ENCODE results near the gene DBI. TPM values are rescaled to one million over a fixed set of nuclear protein-coding genes. Genes with fewer than 3 reads are reported as not detected.
A peak's percentile ranks its signal among the peaks of the same experiment; 100 is the strongest.

DBI gene
- total RNA-seq, 6 experiments from 2014 or later: 76.6 to 139 (median 101) TPM

- H3K4me3 Mint-ChIP-seq: no peak overlapping the region
- TF ChIP-seq, protein P1, sequence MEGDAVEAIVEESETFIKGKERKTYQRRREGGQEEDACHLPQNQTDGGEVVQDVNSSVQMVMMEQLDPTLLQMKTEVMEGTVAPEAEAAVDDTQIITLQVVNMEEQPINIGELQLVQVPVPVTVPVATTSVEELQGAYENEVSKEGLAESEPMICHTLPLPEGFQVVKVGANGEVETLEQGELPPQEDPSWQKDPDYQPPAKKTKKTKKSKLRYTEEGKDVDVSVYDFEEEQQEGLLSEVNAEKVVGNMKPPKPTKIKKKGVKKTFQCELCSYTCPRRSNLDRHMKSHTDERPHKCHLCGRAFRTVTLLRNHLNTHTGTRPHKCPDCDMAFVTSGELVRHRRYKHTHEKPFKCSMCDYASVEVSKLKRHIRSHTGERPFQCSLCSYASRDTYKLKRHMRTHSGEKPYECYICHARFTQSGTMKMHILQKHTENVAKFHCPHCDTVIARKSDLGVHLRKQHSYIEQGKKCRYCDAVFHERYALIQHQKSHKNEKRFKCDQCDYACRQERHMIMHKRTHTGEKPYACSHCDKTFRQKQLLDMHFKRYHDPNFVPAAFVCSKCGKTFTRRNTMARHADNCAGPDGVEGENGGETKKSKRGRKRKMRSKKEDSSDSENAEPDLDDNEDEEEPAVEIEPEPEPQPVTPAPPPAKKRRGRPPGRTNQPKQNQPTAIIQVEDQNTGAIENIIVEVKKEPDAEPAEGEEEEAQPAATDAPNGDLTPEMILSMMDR (IDR thresholded peaks at IDR 0.05): no peak
- H3K27ac Mint-ChIP-seq: no peak overlapping the region
- no peaks in the 10 kb centered on the region for H3K4me1 Mint-ChIP-seq (ENCODE audit: low read depth)
- peaks cover 18% of the 10 kb centered on the region for H3K27me3 Mint-ChIP-seq (ENCODE audit: insufficient read depth)
- DNase-seq: peak; percentile 42
- peaks cover 8% of the 10 kb centered on the region for H3K9me3 Mint-ChIP-seq
- H3K36me3 Mint-ChIP-seq (ENCODE audit: low read depth): no peaks in the 10 kb centered on the region
These were observed 52.3 kb downstream of the DBI start for GRCh38 chr2:119419065-119419464.

DNA sequence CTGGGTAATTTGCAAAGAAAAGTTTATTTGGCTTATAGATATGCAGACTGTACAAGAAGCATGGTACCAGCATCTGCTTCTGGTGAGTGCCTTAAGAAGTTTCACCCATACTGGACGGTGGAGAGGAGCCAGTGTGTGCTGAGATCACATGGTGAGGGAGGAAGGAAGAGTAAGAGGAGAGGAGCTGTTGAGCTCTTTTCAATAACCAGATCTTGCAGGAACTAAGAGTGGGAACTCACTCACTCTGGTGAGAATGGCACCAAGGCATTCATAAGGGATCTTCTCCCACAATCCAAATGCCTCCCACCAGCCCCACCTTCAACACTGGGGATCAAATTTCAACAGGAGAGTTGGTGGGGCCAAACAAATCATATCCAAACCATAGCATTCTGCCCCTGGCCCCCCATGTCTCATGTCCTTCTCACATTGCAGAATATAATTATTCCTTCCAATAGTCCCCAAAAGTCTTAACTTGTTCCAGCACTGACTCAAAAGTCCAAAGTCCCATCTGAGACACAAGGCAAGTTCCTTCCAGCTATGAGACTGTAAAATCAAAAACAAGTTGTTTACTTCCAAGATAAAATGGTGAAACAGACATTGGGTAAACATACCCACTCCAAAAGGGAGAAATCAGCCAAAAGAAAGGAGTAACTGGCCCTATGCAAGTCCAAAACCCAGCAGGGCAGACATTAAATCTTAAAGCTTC, 53.2 kb downstream of the DBI start:
- Mint-ChIP-seq H3K4me3 (no peak overlapping the region), H3K36me3 (ENCODE audit: low read depth) (no peaks in the 10 kb centered on the region), H3K9me3 (peaks cover 8% of the 10 kb centered on the region), H3K27ac (no peak overlapping the region), H3K27me3 (ENCODE audit: insufficient read depth) (peaks cover 19% of the 10 kb centered on the region), H3K4me1 (ENCODE audit: low read depth) (no peaks in the 10 kb centered on the region)
- no peak for DNase-seq
- TF ChIP-seq, protein P1 (IDR thresholded peaks at IDR 0.05): no peak

DNA sequence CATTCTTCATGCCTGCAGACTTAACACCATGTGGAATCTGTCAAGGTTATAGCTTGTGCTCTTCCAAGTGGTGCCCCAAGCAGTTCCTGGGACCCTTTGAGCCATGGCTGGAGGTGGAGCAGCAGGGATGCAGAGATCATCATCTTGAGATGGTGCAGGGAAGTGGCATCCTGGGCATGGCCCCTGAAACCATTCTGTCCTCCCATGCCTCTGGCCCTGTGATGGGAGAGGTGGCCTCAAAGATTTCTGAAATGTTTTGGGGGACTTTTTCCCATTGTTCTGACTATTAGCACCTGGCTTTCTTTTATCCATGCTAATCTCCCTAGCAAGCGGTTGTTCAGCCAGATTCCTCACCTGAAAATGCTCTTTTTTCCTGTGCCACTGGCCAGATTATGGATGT, 54.5 kb downstream of the DBI start:
- TF ChIP-seq, protein P1 (IDR thresholded peaks at IDR 0.05): no peak
- H3K4me1 Mint-ChIP-seq (ENCODE audit: low read depth): no peaks in the 10 kb centered on the region
- peaks cover 8% of the 10 kb centered on the region for H3K9me3 Mint-ChIP-seq
- H3K4me3 Mint-ChIP-seq: no peak overlapping the region
- no peak for DNase-seq
- H3K27me3 Mint-ChIP-seq (ENCODE audit: insufficient read depth): peaks cover 27% of the 10 kb centered on the region
- no peak overlapping the region for H3K27ac Mint-ChIP-seq
- H3K36me3 Mint-ChIP-seq (ENCODE audit: low read depth): no peaks in the 10 kb centered on the region

DNA sequence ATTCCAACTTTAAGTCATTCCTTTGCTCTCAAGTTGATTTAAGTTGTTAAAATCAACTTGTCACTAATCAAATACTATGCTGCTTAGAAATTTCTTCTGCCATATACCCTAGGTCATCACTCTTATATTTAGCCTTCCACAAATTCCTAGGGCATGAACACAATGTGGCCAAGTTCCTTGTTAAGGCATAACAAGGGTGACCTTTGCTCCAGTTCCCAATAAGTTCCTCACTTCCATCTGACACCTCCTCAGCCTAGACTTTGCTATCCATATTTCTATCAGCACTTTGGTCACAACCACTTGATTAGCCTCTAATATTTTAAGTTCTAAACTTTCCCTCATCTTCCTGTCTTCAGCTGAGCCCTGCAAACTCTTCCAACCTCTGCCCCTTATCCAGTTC, 55.0 kb downstream of the DBI start:
- peaks cover 29% of the 10 kb centered on the region for H3K27me3 Mint-ChIP-seq (ENCODE audit: insufficient read depth)
- no peaks in the 10 kb centered on the region for H3K4me1 Mint-ChIP-seq (ENCODE audit: low read depth)
- TF ChIP-seq, protein P1 (IDR thresholded peaks at IDR 0.05): no peak
- no peak for DNase-seq
- H3K9me3 Mint-ChIP-seq: peaks cover 8% of the 10 kb centered on the region
- H3K36me3 Mint-ChIP-seq (ENCODE audit: low read depth): no peaks in the 10 kb centered on the region
- no peak overlapping the region for H3K4me3 Mint-ChIP-seq
- no peak overlapping the region for H3K27ac Mint-ChIP-seq

Other genes with a start within 250 kb of the DBI start
- not detected for gene C1QL2, start 208.2 kb upstream of the DBI start, total RNA-seq (2021; fragmentation: NEBNext Ultra II Directional; extraction: Animal tissue kit (Norgen Biotek cat#: 25700))
- 10 to 100 TPM; 20.7 to 37.3 (median 30.9) TPM for gene STEAP3, start 143.1 kb upstream of the DBI start, total RNA-seq (2021; fragmentation: NEBNext Ultra II Directional; extraction: Animal tissue kit (Norgen Biotek cat#: 25700))
- 10 to 100 TPM in 2 of 6 experiments, 1 to 10 TPM in 4; 6.6 to 10.5 (median 8.9) TPM for gene C2orf76, start 143 bp upstream of the DBI start, total RNA-seq (2021; fragmentation: NEBNext Ultra II Directional; extraction: Animal tissue kit (Norgen Biotek cat#: 25700))
- not detected for gene TMEM37, start 64.9 kb downstream of the DBI start, total RNA-seq (2021; fragmentation: NEBNext Ultra II Directional; extraction: Animal tissue kit (Norgen Biotek cat#: 25700))
- gene SCTR, start 157.5 kb downstream of the DBI start, total RNA-seq (2021; fragmentation: NEBNext Ultra II Directional; extraction: Animal tissue kit (Norgen Biotek cat#: 25700)): not detected
- gene CFAP221, start 177.5 kb downstream of the DBI start, total RNA-seq (2021; fragmentation: NEBNext Ultra II Directional; extraction: Animal tissue kit (Norgen Biotek cat#: 25700)): not detected

Measured in HFFc6 (cell line).